Measurements from ENCODE around the gene CHMP3. TPM values are rescaled to one million over a fixed set of nuclear protein-coding genes. Genes with fewer than 3 reads are reported as not detected.

Gene CHMP3
- total and polyA plus RNA-seq, 2 donors from 2014 or later, result 123 to 162 TPM

GRCh38 chr2:86470890-86471289 lies 92.4 kb downstream of the CHMP3 start:
- H3K4me3 ChIP-seq (ENCODE audit: low read length in 3 of 3), result no peak overlapping the region
- FAIRE-seq, result no peak
- TF ChIP-seq CTCF (IDR thresholded peaks at IDR 0.05; ENCODE audit: borderline replicate concordance, extremely low read depth, insufficient read depth), result no peak
- H3K4me1 ChIP-seq (ENCODE audit: control insufficient read depth in 2 of 3, insufficient read depth in 2 of 3, low read depth in 1 of 3, low read length in 3 of 3), result no peaks in the 10 kb centered on the region
- intact Hi-C loops (cut with DNase I), result no loop called here
- no peaks in the 10 kb centered on the region for H3K9me3 ChIP-seq (ENCODE audit: control insufficient read depth in 2 of 3, insufficient read depth in 1 of 3, low read length in 3 of 3)
- no peaks in the 10 kb centered on the region for H3K27me3 ChIP-seq (ENCODE audit: control insufficient read depth, insufficient read depth, low read length)
- DNase-seq, result no peak
- H3K36me3 ChIP-seq (ENCODE audit: control insufficient read depth in 2 of 3, insufficient read depth in 3 of 3, low read length in 3 of 3), result peaks cover 9 to 49% (median 46%) of the 10 kb centered on the region in 3 donors
- no peak overlapping the region for H3K9ac ChIP-seq (ENCODE audit: low read length in 3 of 3)
- no peak overlapping the region for H3K27ac ChIP-seq (ENCODE audit: low read depth in 2 of 2, low read length in 2 of 2)

- peaks cover 9 to 58% (median 43%) of the 10 kb centered on the region in 3 donors for H3K36me3 ChIP-seq (ENCODE audit: control insufficient read depth in 2 of 3, insufficient read depth in 3 of 3, low read length in 3 of 3)
- H3K27ac ChIP-seq (ENCODE audit: low read depth in 2 of 2, low read length in 2 of 2), result no peak overlapping the region
- FAIRE-seq (no peak), DNase-seq (no peak)
- no peak for TF ChIP-seq CTCF (IDR thresholded peaks at IDR 0.05; ENCODE audit: borderline replicate concordance, extremely low read depth, insufficient read depth)
- no peak overlapping the region for H3K9ac ChIP-seq (ENCODE audit: low read length in 3 of 3)
- H3K9me3 ChIP-seq (ENCODE audit: control insufficient read depth in 2 of 3, insufficient read depth in 1 of 3, low read length in 3 of 3), result no peaks in the 10 kb centered on the region
- no peaks in the 10 kb centered on the region for H3K4me1 ChIP-seq (ENCODE audit: control insufficient read depth in 2 of 3, insufficient read depth in 2 of 3, low read depth in 1 of 3, low read length in 3 of 3)
- H3K27me3 ChIP-seq (ENCODE audit: control insufficient read depth, insufficient read depth, low read length), result no peaks in the 10 kb centered on the region
- intact Hi-C loops (cut with DNase I), result no loop called here
- H3K4me3 ChIP-seq (ENCODE audit: low read length in 3 of 3), result no peak overlapping the region
These were observed 94.8 kb downstream of the CHMP3 start for GRCh38 chr2:86468162-86469033.

- no peak for DNase-seq
- H3K9ac ChIP-seq (ENCODE audit: low read length in 3 of 3), result no peak overlapping the region
- no peak for FAIRE-seq
- no peaks in the 10 kb centered on the region for H3K9me3 ChIP-seq (ENCODE audit: control insufficient read depth in 2 of 3, insufficient read depth in 1 of 3, low read length in 3 of 3)
- TF ChIP-seq CTCF (IDR thresholded peaks at IDR 0.05; ENCODE audit: borderline replicate concordance, extremely low read depth, insufficient read depth), result no peak
- no peak overlapping the region for H3K27ac ChIP-seq (ENCODE audit: low read depth in 2 of 2, low read length in 2 of 2)
- peaks cover 7 to 65% (median 37%) of the 10 kb centered on the region in 3 donors for H3K36me3 ChIP-seq (ENCODE audit: control insufficient read depth in 2 of 3, insufficient read depth in 3 of 3, low read length in 3 of 3)
- H3K4me3 ChIP-seq (ENCODE audit: low read length in 3 of 3), result no peak overlapping the region
- H3K4me1 ChIP-seq (ENCODE audit: control insufficient read depth in 2 of 3, insufficient read depth in 2 of 3, low read depth in 1 of 3, low read length in 3 of 3), result no peaks in the 10 kb centered on the region
- intact Hi-C loops (cut with DNase I), result no loop called here
- no peaks in the 10 kb centered on the region for H3K27me3 ChIP-seq (ENCODE audit: control insufficient read depth, insufficient read depth, low read length)
These were observed 96.9 kb downstream of the CHMP3 start for GRCh38 chr2:86466306-86466705.

All from kidney (tissue), 14 donors.